Measurements from ENCODE around the gene LPO.
A peak's percentile ranks its signal among the peaks of the same experiment; 100 is the strongest.

LPO gene

DNA sequence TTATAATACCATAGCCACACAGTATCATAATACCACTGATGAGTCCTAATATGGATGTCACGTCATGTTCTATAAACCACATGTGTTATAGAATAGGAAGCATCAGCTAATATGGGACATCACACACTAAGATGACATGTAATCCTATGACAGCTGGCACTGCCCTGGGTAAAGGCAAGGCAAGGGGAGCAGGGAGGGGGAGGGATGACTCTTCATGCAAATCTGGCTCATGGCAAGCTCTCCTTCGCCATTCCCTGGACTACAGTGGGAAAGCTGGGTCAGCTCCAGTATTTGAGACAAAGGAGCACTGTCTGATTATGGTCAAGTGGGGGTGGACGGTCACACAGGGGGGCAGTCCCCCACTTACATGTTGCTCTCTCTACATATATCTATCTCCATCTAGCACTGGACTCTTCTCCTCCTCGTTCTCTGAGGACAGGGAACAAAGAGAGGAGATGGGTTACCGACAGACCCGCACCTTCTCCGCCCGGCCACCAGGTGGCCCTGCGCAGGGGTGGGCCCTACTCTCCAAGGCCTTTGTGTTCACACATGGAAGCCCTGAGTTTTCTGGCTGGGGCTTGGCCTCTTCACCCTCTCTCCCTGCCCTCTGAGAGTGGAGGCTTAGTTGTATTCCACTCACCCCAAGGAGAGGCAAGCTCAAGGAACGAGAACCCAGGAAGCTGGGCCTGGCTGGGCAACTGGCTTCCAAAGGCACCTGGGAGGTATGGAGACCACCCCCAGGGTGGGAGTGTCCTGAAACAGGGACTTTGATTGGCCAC, 65.8 kb downstream of the LPO start:
- H3K27ac ChIP-seq (ENCODE audit: low read length) = peak overlapping the region; percentile 49; the same call in 1 of the 2 replicates
- peak; percentile 82 for ATAC-seq (ENCODE audit: insufficient read depth, low read depth)
- peaks cover 4% of the 10 kb centered on the region; the same call in 1 of the 2 replicates for H4K20me1 ChIP-seq (ENCODE audit: insufficient read depth, low read length)
- no peaks in the 10 kb centered on the region for H3K79me2 ChIP-seq (ENCODE audit: insufficient read depth, low read length)
- DNase-seq = peak; percentile 72
- H3K4me1 ChIP-seq (ENCODE audit: insufficient read depth, low read length) = no peaks in the 10 kb centered on the region
- no peaks in the 10 kb centered on the region for H3K27me3 ChIP-seq (ENCODE audit: insufficient read depth, low read length, poor library complexity)
- no peak overlapping the region for H3K4me3 ChIP-seq (ENCODE audit: low read depth in 1 of 2, low read length in 2 of 2)
- no peak overlapping the region for H3K4me2 ChIP-seq (ENCODE audit: insufficient read depth, low read length)
- H3K9ac ChIP-seq (ENCODE audit: low read depth, low read length) = no peak overlapping the region
- H2AFZ ChIP-seq (ENCODE audit: low read depth, low read length) = peak overlapping the region; percentile 57
- TF ChIP-seq EZH2 (IDR thresholded peaks at IDR 0.05; ENCODE audit: borderline replicate concordance, low read depth, low read length, severe bottlenecking) = no peak
- TF ChIP-seq, protein P1, sequence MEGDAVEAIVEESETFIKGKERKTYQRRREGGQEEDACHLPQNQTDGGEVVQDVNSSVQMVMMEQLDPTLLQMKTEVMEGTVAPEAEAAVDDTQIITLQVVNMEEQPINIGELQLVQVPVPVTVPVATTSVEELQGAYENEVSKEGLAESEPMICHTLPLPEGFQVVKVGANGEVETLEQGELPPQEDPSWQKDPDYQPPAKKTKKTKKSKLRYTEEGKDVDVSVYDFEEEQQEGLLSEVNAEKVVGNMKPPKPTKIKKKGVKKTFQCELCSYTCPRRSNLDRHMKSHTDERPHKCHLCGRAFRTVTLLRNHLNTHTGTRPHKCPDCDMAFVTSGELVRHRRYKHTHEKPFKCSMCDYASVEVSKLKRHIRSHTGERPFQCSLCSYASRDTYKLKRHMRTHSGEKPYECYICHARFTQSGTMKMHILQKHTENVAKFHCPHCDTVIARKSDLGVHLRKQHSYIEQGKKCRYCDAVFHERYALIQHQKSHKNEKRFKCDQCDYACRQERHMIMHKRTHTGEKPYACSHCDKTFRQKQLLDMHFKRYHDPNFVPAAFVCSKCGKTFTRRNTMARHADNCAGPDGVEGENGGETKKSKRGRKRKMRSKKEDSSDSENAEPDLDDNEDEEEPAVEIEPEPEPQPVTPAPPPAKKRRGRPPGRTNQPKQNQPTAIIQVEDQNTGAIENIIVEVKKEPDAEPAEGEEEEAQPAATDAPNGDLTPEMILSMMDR (IDR thresholded peaks at IDR 0.05; ENCODE audit: borderline replicate concordance, extremely low read depth, low read length, poor library complexity, severe bottlenecking) = peak; percentile 90
- no peaks in the 10 kb centered on the region for H3K9me3 ChIP-seq (ENCODE audit: insufficient read depth, low read length, severe bottlenecking)
- H3K36me3 ChIP-seq (ENCODE audit: insufficient read depth, low read length) = 0 out of 2 replicates have a peak, but pooled peaks cover 7% of the 10 kb centered on the region

DNA sequence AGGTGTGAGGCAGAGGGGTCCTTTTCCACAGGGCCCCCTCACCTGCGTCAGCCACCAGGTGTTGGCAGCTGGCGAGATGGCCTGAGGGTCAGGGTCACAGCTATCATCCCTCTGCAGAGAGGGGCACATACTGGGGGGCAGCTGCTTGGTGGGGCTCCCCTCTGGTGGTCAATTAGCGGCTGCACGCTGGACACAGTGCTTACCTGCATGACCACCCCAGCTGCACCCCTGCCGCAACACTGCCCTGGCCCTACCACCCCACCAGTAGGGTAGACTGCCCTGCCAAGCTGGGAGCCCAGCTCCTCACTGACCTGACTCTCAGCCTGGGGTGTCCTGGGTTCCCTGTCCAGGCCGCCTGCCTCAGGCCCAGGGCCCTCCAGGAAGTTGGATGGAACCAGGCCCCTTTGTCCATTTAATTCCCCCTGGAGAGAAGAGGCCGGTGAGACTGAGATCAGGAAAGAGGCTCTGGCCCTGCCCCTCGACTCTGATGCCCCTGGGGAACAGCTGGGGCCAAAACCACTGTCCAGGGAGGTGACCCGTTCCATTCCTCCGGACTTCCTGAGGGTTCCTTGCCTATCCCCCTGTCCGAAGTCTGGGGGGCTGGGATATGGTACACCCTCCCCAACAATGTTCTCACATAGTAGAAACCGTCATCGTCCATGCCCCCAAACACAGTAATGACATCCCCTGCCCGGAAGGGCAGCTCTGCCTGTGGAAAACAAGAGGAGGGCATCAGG, 66.5 kb downstream of the LPO start:
- Histone ChIP-seq H3K9me3 (ENCODE audit: insufficient read depth, low read length, severe bottlenecking) (no peaks in the 10 kb centered on the region), H3K27me3 (ENCODE audit: insufficient read depth, low read length, poor library complexity) (no peaks in the 10 kb centered on the region), H3K36me3 (ENCODE audit: insufficient read depth, low read length) (0 out of 2 replicates have a peak, but pooled peaks cover 7% of the 10 kb centered on the region), H2AFZ (ENCODE audit: low read depth, low read length) (peak overlapping the region; percentile 57; the same call in 1 of the 2 replicates), H3K4me2 (ENCODE audit: insufficient read depth, low read length) (no peak overlapping the region), H3K4me3 (ENCODE audit: low read depth in 1 of 2, low read length in 2 of 2) (no peak overlapping the region), H3K27ac (ENCODE audit: low read length) (peak overlapping the region; percentile 49; the same call in 1 of the 2 replicates), H3K79me2 (ENCODE audit: insufficient read depth, low read length) (no peaks in the 10 kb centered on the region), H3K9ac (ENCODE audit: low read depth, low read length) (no peak overlapping the region), H4K20me1 (ENCODE audit: insufficient read depth, low read length) (peaks cover 6% of the 10 kb centered on the region; the same call in 1 of the 2 replicates), H3K4me1 (ENCODE audit: insufficient read depth, low read length) (no peaks in the 10 kb centered on the region)
- no peak for ATAC-seq (ENCODE audit: insufficient read depth, low read depth)
- peak; percentile 3 for DNase-seq
- TF ChIP-seq, protein P1 (IDR thresholded peaks at IDR 0.05; ENCODE audit: borderline replicate concordance, extremely low read depth, low read length, poor library complexity, severe bottlenecking) = no peak
- no peak for TF ChIP-seq EZH2 (IDR thresholded peaks at IDR 0.05; ENCODE audit: borderline replicate concordance, low read depth, low read length, severe bottlenecking)

DNA sequence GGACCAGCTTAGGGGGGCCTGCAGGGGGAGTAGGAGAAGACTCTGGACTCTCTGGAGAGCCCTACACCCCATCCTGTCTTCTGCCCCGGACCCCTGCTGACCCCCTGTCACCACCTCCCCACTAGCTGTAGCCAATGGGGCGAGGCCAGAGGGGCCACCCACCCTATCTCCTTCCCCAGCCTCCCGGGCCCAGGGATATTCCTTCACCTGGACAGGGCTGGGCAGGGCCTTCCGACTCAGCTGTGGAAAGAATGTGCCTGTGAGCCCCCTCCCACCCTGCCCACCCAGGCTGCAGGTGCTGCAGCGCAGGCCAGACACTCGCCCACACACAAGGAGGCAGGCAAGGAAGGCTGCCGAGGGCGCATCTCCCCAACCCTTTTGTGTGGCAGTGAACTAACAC, 67.2 kb downstream of the LPO start:
- H3K27me3 ChIP-seq (ENCODE audit: insufficient read depth, low read length, poor library complexity) = no peaks in the 10 kb centered on the region
- H3K27ac ChIP-seq (ENCODE audit: low read length) = no peak overlapping the region
- peak; percentile 2 for DNase-seq
- no peaks in the 10 kb centered on the region for H3K9me3 ChIP-seq (ENCODE audit: insufficient read depth, low read length, severe bottlenecking)
- no peaks in the 10 kb centered on the region for H3K4me1 ChIP-seq (ENCODE audit: insufficient read depth, low read length)
- no peak overlapping the region for H3K4me2 ChIP-seq (ENCODE audit: insufficient read depth, low read length)
- TF ChIP-seq EZH2 (IDR thresholded peaks at IDR 0.05; ENCODE audit: borderline replicate concordance, low read depth, low read length, severe bottlenecking) = no peak
- TF ChIP-seq, protein P1 (IDR thresholded peaks at IDR 0.05; ENCODE audit: borderline replicate concordance, extremely low read depth, low read length, poor library complexity, severe bottlenecking) = no peak
- no peak overlapping the region for H3K4me3 ChIP-seq (ENCODE audit: low read depth in 1 of 2, low read length in 2 of 2)
- peaks cover 6% of the 10 kb centered on the region; the same call in 1 of the 2 replicates for H4K20me1 ChIP-seq (ENCODE audit: insufficient read depth, low read length)
- no peak for ATAC-seq (ENCODE audit: insufficient read depth, low read depth)
- no peak overlapping the region for H3K9ac ChIP-seq (ENCODE audit: low read depth, low read length)
- H2AFZ ChIP-seq (ENCODE audit: low read depth, low read length) = no peak overlapping the region
- no peaks in the 10 kb centered on the region for H3K79me2 ChIP-seq (ENCODE audit: insufficient read depth, low read length)
- H3K36me3 ChIP-seq (ENCODE audit: insufficient read depth, low read length) = 0 out of 2 replicates have a peak, but pooled peaks cover 7% of the 10 kb centered on the region
